DOHH2 (cell line): ENCODE data around the gene MEX3C.

Experiments
- CTCF ChIP-seq: fragments of 200-600 bp; sonication (generic); IDR thresholded peaks from one replicate; pipeline ENCODE4 v1.5.1; 2014; ENCODE audit warnings: antibody characterized with exemption, mild to moderate bottlenecking, low read depth, low read length; ENCODE audit not compliant: poor library complexity, severe bottlenecking
- EZH2phosphoT487 ChIP-seq: fragments of 200-600 bp; sonication (generic); IDR thresholded peaks from 2 replicates; pipeline ENCODE4 v1.6.1; 2017; ENCODE audit warnings: borderline replicate concordance, mild to moderate bottlenecking, antibody characterized with exemption, low read length, moderate library complexity, mixed read lengths

GRCh38 chr18:51138936-51139335 is 58.5 kb downstream of the MEX3C start:
- TF ChIP-seq CTCF (no peak), EZH2phosphoT487 (no peak)
